ENCODE data around the gene ABCG1.

GRCh38 chr21:42216726-42217572, 2.0 kb upstream of the ABCG1 start:
- no peak for TF ChIP-seq CTCF (IDR thresholded peaks at IDR 0.05)
- TF ChIP-seq EZH2 (IDR thresholded peaks at IDR 0.05) = no peak
